Ectodermal cell (in vitro differentiated cells): Measurements from ENCODE around the gene UQCRHL.
"Not testable (repeated sequence)": the region's sequence is repeated elsewhere in the genome, so short reads cannot be mapped to it uniquely, and the experiment has no call there.

ENCODE experiments used
- H3K27ac ChIP-seq: 2 replicates; pipeline ENCODE4 v1.7.0; 2013; ENCODE audit warnings: mild to moderate bottlenecking, low read depth, low read length; ENCODE audit not compliant: insufficient read depth, poor library complexity, severe bottlenecking
- H3K27me3 ChIP-seq: 2 replicates; pipeline ENCODE4 v1.7.0; 2013; ENCODE audit warnings: mild to moderate bottlenecking, low read length; ENCODE audit not compliant: insufficient read depth, control insufficient read depth, poor library complexity, severe bottlenecking
- H3K36me3 ChIP-seq: one replicate; pipeline ENCODE4 v1.7.0; 2013; ENCODE audit warnings: low read length; ENCODE audit not compliant: control insufficient read depth, insufficient read depth
- H3K4me1 ChIP-seq: one replicate; pipeline ENCODE4 v1.7.0; 2013; ENCODE audit warnings: low read length; ENCODE audit not compliant: control insufficient read depth, insufficient read depth
- H3K4me3 ChIP-seq: 2 replicates; pipeline ENCODE4 v1.7.0; 2013; ENCODE audit warnings: low read depth, low read length, control low read depth; ENCODE audit not compliant: insufficient read depth
- H3K9me3 ChIP-seq: 2 replicates; pipeline ENCODE4 v1.7.0; 2013; ENCODE audit warnings: mild to moderate bottlenecking, low read length, moderate library complexity; ENCODE audit not compliant: control insufficient read depth
- WGBS, 2 experiments: methylation state at CpG; one replicate each; pipeline ENCODE4 v1.1.7; 2013; ENCODE audit warnings: missing lambda C conversion rate in 2 of 2; 5-methylcytosine and 5-hydroxymethylcytosine counted together

UQCRHL gene

DNA sequence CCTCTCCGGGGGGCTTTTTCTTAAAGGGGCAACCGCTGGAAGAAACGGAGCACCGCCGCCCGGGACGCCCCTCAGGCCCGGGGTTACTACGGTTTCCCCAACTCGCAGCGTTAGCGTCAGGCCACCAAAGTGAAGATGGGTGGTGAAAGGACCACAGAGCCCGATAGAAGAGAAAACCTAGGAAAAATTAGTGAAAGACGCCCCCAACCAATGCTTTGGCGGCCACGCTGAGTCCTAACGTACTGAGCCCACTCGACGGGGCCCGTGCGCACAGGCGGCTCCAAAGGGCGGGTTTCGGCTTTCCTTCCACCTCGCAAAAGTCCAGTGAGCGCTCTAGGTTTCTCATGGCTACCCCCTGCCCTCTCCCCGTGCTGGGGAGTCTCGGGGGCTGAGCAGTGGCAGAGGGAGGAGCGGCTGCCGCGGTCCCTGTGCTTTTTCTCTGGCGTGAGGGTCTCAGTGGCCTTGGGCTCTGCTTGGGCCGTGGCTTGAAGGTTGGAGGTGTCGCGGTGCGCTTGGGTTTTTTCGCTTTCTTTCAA, 27.8 kb upstream of the UQCRHL start:
- Histone ChIP-seq H3K9me3 (no peaks in the 10 kb centered on the region), H3K4me3 (peak overlapping the region; percentile 57), H3K36me3 (no peaks in the 10 kb centered on the region), H3K27me3 (no peaks in the 10 kb centered on the region), H3K4me1 (no peaks in the 10 kb centered on the region), H3K27ac (peak overlapping the region; percentile 100)
- WGBS, 2 experiments = 0 to 1% methylated on average over 37 of the region's 37 CpGs

- WGBS, 2 experiments = 0% methylated on average over 77 of the region's 77 CpGs
- H3K27ac ChIP-seq = peak overlapping the region; percentile 100
- peak overlapping the region; percentile 57 for H3K4me3 ChIP-seq
- H3K9me3 ChIP-seq = no peaks in the 10 kb centered on the region
- no peaks in the 10 kb centered on the region for H3K27me3 ChIP-seq
- no peaks in the 10 kb centered on the region for H3K36me3 ChIP-seq
- H3K4me1 ChIP-seq = no peaks in the 10 kb centered on the region
Observed at GRCh38 chr1:15834406-15835204, 27.2 kb upstream of the UQCRHL start.

DNA sequence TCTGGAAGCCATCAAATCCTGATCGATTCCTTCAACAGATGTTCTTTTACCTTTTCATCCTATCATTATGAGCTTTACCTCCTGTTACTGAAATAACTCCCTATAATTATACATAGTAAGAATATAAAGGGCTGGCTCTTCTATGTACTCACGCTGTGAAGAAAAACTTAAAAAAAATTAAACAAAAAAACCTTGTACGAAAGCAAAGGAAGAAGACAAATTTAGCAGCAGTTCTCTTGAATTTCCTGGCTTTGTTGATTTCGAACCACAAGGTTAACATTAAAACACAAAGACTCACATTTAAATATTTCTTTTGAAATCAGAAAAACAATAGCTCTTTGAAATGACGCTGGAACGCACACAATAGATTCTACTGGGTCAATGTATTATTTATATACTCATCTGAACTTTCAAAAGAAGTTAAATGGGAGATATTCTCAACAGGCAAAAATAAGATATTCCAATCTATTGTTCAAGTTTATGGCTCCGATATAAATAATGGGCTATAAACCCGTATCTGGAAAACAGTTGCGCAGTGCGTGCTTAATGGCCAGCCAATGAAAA, 26.5 kb upstream of the UQCRHL start:
- H3K9me3 ChIP-seq = no peaks in the 10 kb centered on the region
- 6 to 19% methylated on average over 8 to 10 of the region's 10 CpGs for WGBS, 2 experiments
- no peaks in the 10 kb centered on the region for H3K4me1 ChIP-seq

DNA sequence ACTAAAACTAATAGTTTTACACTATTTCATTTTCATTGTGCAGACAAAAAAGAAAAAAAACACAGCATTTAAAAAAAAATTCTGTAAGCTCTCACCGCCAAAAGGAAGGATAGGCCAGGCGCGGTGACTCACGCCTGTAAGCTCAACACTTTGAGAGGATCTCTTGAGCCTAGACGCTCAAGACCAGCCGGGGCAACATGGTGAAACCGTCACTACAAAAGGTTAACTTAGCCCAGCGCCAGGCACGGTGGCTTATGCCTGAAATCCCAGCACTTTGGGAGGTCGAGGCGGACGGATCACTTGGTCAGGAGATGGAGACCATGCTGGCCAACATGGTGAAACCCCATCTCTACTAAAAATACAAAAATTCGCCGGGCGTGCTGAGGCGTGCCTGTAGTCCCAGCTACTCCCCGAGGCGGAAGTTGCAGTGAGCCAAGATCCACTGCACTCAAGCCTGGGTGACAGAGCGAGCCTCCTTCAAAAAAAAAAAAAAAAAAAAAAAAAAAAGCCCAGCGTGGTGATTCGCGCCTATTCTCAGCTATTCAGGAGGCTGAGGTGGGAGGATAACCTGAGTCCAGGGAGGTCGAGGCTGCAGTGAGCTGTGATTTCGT, 25.7 kb upstream of the UQCRHL start:
- 88 to 93% methylated on average over 23 to 24 of the region's 24 CpGs for WGBS, 2 experiments
- Histone ChIP-seq H3K4me3 (peak overlapping the region; percentile 57), H3K27me3 (no peaks in the 10 kb centered on the region), H3K9me3 (no peaks in the 10 kb centered on the region), H3K4me1 (no peaks in the 10 kb centered on the region), H3K27ac (no peak overlapping the region), H3K36me3 (no peaks in the 10 kb centered on the region)

More for the DNA sequence above, 26.5 kb upstream of the UQCRHL start:
- H3K27ac ChIP-seq = peak overlapping the region; percentile 100
- H3K4me3 ChIP-seq = peak overlapping the region; percentile 57
- no peaks in the 10 kb centered on the region for H3K27me3 ChIP-seq
- H3K36me3 ChIP-seq = no peaks in the 10 kb centered on the region

DNA sequence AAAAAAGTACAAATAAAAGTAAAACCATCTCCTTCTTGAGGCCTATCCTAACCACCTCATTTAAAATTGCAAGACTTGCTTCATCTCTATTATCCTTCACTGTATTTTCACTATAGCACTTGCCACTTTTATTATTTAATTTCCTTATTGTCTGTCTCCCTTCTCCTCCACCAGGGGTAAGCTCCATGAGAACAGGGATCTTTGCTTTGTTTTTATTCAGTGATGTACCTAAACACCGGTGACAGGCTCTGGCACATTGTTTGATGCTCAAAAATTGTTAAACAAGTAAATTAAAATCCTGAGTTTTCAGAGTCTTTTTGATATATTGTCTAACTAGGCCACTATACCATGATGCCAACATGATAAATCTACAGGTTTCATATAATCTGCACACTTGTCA, 22.8 kb upstream of the UQCRHL start:
- H3K27ac ChIP-seq = no peak overlapping the region
- H3K9me3 ChIP-seq = no peaks in the 10 kb centered on the region
- no peaks in the 10 kb centered on the region for H3K27me3 ChIP-seq
- H3K36me3 ChIP-seq = no peaks in the 10 kb centered on the region
- H3K4me1 ChIP-seq = no peaks in the 10 kb centered on the region
- no peak overlapping the region for H3K4me3 ChIP-seq
- 27% methylated on average over 1 of the region's 1 CpG for WGBS, 2 experiments

DNA sequence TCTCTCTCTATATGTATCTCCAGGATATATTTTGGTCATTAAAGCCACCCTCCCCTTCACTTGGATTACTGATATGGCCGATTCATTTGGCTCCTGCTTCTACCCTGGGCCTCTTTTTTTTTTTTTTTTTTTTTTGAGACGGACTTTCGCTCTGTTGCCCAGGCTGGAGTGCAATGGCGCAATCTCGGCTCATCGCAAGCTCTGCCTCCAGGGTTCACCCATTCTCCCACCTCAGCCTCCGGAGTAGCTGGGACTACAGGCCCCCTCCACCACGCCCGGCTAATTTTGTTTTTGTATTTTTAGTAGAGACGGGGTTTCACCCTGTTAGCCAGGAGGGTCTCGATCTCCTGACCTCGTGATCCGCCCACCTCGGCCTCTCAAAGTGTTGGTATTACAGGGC, 21.5 kb upstream of the UQCRHL start:
- H3K27me3 ChIP-seq, H3K4me3 ChIP-seq, H3K4me1 ChIP-seq, H3K36me3 ChIP-seq, H3K9me3 ChIP-seq, H3K27ac ChIP-seq: not testable (repeated sequence)
- WGBS, 2 experiments = 93% methylated on average over 14 of the region's 14 CpGs

DNA sequence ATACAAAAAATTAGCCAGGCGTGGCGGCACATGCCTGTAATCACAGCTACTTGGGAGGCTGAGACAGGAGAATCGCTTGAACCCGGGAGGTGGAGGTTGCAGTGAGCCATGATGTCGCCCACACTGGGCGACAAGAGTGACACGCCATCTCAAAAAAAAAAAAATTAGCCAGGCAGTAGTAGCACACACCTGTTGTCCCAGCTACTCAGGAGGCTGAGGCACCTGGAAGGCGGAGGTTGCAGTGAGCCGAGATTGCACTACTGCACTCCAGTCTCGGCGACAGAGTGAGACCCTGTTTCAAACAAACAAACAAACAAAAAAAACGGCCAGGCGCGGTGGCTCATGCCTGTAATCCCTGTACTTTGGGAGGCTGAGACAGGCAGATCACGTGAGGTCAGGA, 20.1 kb upstream of the UQCRHL start:
- H3K36me3 ChIP-seq, H3K4me1 ChIP-seq, H3K27ac ChIP-seq, H3K27me3 ChIP-seq, H3K9me3 ChIP-seq, H3K4me3 ChIP-seq: not testable (repeated sequence)
- WGBS, 2 experiments = 91 to 96% methylated on average over 15 of the region's 15 CpGs

GRCh38 chr1:15826810-15827507, 19.5 kb upstream of the UQCRHL start:
- Histone ChIP-seq H3K27me3 (no peaks in the 10 kb centered on the region), H3K4me3 (no peak overlapping the region), H3K36me3 (no peaks in the 10 kb centered on the region), H3K9me3 (no peaks in the 10 kb centered on the region), H3K4me1 (no peaks in the 10 kb centered on the region), H3K27ac (no peak overlapping the region)
- WGBS, 2 experiments = 92 to 93% methylated on average over 5 of the region's 6 CpGs

- Histone ChIP-seq H3K9me3 (no peaks in the 10 kb centered on the region), H3K27ac (no peak overlapping the region), H3K27me3 (no peaks in the 10 kb centered on the region), H3K4me1 (no peaks in the 10 kb centered on the region), H3K36me3 (no peaks in the 10 kb centered on the region), H3K4me3 (no peak overlapping the region)
Observed at GRCh38 chr1:15825800-15826199, 18.4 kb upstream of the UQCRHL start.

- H3K9me3 ChIP-seq = no peaks in the 10 kb centered on the region
- no peak overlapping the region for H3K27ac ChIP-seq
- H3K4me3 ChIP-seq = no peak overlapping the region
- no peaks in the 10 kb centered on the region for H3K27me3 ChIP-seq
- H3K36me3 ChIP-seq = no peaks in the 10 kb centered on the region
- 89 to 95% methylated on average over 3 of the region's 3 CpGs for WGBS, 2 experiments
- H3K4me1 ChIP-seq = no peaks in the 10 kb centered on the region
Observed at GRCh38 chr1:15820478-15820877, 13.0 kb upstream of the UQCRHL start.
